ENCODE results near the gene DNAH11. TPM values are rescaled to one million over a fixed set of nuclear protein-coding genes. Genes with fewer than 3 reads are reported as not detected.

The DNAH11 gene
- total RNA-seq (2022) (0.81 and 0.91 TPM in 2 replicates), Bru-seq, nascent RNA (percentile 22 among the genes with signal in this experiment), BruChase-seq, experiment 1, labeled RNA remaining after a 6-hour chase (percentile 19 among the genes with signal in this experiment), BruChase-seq, experiment 2, labeled RNA remaining after a 2-hour chase (percentile 22 among the genes with signal in this experiment)
- long read RNA-seq, partial matches to known transcripts = 0 of 1 reads
- long read RNA-seq, other reads (novel, unspliced or antisense) = 1 of 1 reads

GRCh38 chr7:21542891-21543527 lies at the start of gene DNAH11:
Gene DNAH11 (plus strand): TSS chr7:21543039. CDS start chr7:21543246, 207 bp downstream.
- Mint-ChIP-seq H3K4me3 (ENCODE audit: unreplicated experiment) (peak within 1 kb of the TSS; percentile 75), H3K9me3 (ENCODE audit: unreplicated experiment) (no peaks in the 10 kb centered on the region), H3K27me3 (ENCODE audit: insufficient read depth, unreplicated experiment) (no peaks in the 10 kb centered on the region), H3K4me1 (ENCODE audit: insufficient read depth, unreplicated experiment) (peaks cover 6% of the 10 kb centered on the region), H3K36me3 (ENCODE audit: insufficient read depth, unreplicated experiment) (no peaks in the 10 kb centered on the region), H3K27ac (ENCODE audit: low read depth, unreplicated experiment) (no peak within 1 kb of the TSS)
- peak; percentile 25 for DNase-seq (ENCODE audit: unreplicated experiment)
- no peak for TF ChIP-seq CTCF (IDR thresholded peaks at IDR 0.05; ENCODE audit: unreplicated experiment)
- POLR2A ChIA-PET = no interaction called here
- BruUV-seq (replicated peaks) = no TSS peak
- CTCF ChIA-PET = interaction anchor here (0.6 kb wide), 1 partner anchor 174 kb away, joined by 3 read pairs; no protein-coding TSS in a partner anchor
- intact Hi-C loops (cut with micrococcal nuclease) = loop anchor here (10.0 kb wide), 1 partner anchor 222 kb away; no protein-coding TSS in a partner anchor

GRCh38 chr7:21495731-21496130 lies 47.1 kb upstream of the DNAH11 start:
- peaks cover 10% of the 10 kb centered on the region for H3K9me3 Mint-ChIP-seq (ENCODE audit: unreplicated experiment)
- POLR2A ChIA-PET = no interaction called here
- H3K4me3 Mint-ChIP-seq (ENCODE audit: unreplicated experiment) = no peak overlapping the region
- DNase-seq (ENCODE audit: unreplicated experiment) = no peak
- no peaks in the 10 kb centered on the region for H3K27me3 Mint-ChIP-seq (ENCODE audit: insufficient read depth, unreplicated experiment)
- no peak for TF ChIP-seq CTCF (IDR thresholded peaks at IDR 0.05; ENCODE audit: unreplicated experiment)
- BruUV-seq (replicated peaks) = no TSS peak
- intact Hi-C loops (cut with micrococcal nuclease) = no loop called here
- no peak overlapping the region for H3K27ac Mint-ChIP-seq (ENCODE audit: low read depth, unreplicated experiment)
- no peaks in the 10 kb centered on the region for H3K36me3 Mint-ChIP-seq (ENCODE audit: insufficient read depth, unreplicated experiment)
- CTCF ChIA-PET = interaction anchor here (1.7 kb wide), 1 partner anchor 26 kb away, joined by 3 read pairs; no protein-coding TSS in a partner anchor
- no peaks in the 10 kb centered on the region for H3K4me1 Mint-ChIP-seq (ENCODE audit: insufficient read depth, unreplicated experiment)

GRCh38 chr7:21497072-21497471 lies 45.8 kb upstream of the DNAH11 start:
- ChIA-PET CTCF (interaction anchor here (0.8 to 1.7 kb wide), 3 partner anchors 27 to 164 kb away, joined by 3 read pairs; no protein-coding TSS in a partner anchor), POLR2A (no interaction called here)
- Mint-ChIP-seq H3K4me1 (ENCODE audit: insufficient read depth, unreplicated experiment) (no peaks in the 10 kb centered on the region), H3K4me3 (ENCODE audit: unreplicated experiment) (no peak overlapping the region), H3K27ac (ENCODE audit: low read depth, unreplicated experiment) (no peak overlapping the region), H3K9me3 (ENCODE audit: unreplicated experiment) (no peaks in the 10 kb centered on the region), H3K36me3 (ENCODE audit: insufficient read depth, unreplicated experiment) (no peaks in the 10 kb centered on the region), H3K27me3 (ENCODE audit: insufficient read depth, unreplicated experiment) (no peaks in the 10 kb centered on the region)
- BruUV-seq (replicated peaks) = no TSS peak
- intact Hi-C loops (cut with micrococcal nuclease) = no loop called here
- peak; percentile 18 for DNase-seq (ENCODE audit: unreplicated experiment)
- TF ChIP-seq CTCF (IDR thresholded peaks at IDR 0.05; ENCODE audit: unreplicated experiment) = peak; percentile 20

- Mint-ChIP-seq H3K4me3 (ENCODE audit: unreplicated experiment) (no peak overlapping the region), H3K36me3 (ENCODE audit: insufficient read depth, unreplicated experiment) (no peaks in the 10 kb centered on the region)
Observed at GRCh38 chr7:21500117-21500832, 42.6 kb upstream of the DNAH11 start.

More at GRCh38 chr7:21500117-21500832, 42.6 kb upstream of the DNAH11 start:
- no peaks in the 10 kb centered on the region for H3K4me1 Mint-ChIP-seq (ENCODE audit: insufficient read depth, unreplicated experiment)
- DNase-seq (ENCODE audit: unreplicated experiment) = no peak
- intact Hi-C loops (cut with micrococcal nuclease) = loop anchor here (10.0 kb wide), 1 partner anchor 505 kb away; no protein-coding TSS in a partner anchor
- no peak overlapping the region for H3K27ac Mint-ChIP-seq (ENCODE audit: low read depth, unreplicated experiment)
- no peaks in the 10 kb centered on the region for H3K27me3 Mint-ChIP-seq (ENCODE audit: insufficient read depth, unreplicated experiment)
- no peaks in the 10 kb centered on the region for H3K9me3 Mint-ChIP-seq (ENCODE audit: unreplicated experiment)
- ChIA-PET POLR2A (no interaction called here), CTCF (interaction anchor here (0.6 to 1.1 kb wide), 3 partner anchors 209 to 1752 kb away, joined by 3 to 7 read pairs (median 4); no protein-coding TSS in a partner anchor)
- TF ChIP-seq CTCF (IDR thresholded peaks at IDR 0.05; ENCODE audit: unreplicated experiment) = no peak
- BruUV-seq (replicated peaks) = no TSS peak

All from MCF 10A (cell line).